Measurements from ENCODE around the gene PSD2. TPM values are rescaled to one million over a fixed set of nuclear protein-coding genes. Genes with fewer than 3 reads are reported as not detected.

PSD2 gene
- total RNA-seq, 1 experiment from 2014 or later: 0.79 TPM

DNA sequence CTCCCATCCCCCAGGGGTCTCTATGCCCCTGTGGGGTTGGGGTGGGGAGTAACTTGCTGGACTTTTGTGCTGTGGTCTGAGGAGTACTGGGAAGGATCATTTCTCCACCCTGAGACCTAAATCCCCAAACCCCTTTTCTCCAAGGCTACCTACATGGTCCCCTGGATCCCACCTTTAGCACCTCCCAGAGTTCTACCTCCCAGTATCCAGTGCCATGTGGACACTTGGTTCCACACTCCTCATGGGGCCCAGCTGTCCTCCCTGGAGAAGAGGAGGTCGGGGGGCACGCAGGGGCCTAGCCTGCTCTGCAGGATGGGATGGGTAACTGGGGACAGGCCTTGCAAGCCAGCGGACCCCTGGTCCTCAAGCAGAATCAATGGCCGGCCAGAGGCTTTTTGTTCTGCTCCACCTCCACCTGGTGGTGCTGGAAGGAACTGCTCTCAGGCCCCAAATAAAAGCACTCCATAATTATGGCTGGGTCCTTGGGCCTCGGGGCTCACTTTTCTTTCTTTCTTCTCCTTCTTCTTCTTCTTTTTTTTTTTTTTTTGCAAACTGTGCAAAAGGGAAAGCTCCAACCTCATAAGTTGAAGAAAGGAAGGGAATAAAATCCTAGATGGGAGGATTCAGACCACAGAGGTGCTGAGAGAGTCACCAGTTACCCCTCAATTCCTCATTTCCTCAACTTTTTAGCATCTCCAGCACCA is 68.4 kb downstream of the PSD2 start:
- H3K36me3 ChIP-seq (ENCODE audit: control insufficient read depth in 1 of 2, insufficient read depth in 2 of 2, low read length in 2 of 2): no peaks in the 10 kb centered on the region
- ChIA-PET RAD21 (ENCODE audit: low non-redundant PET in 1 of 2, low total read pairs in 2 of 2, uncharacterized antibody in 2 of 2, unreplicated experiment in 2 of 2) (interaction anchor here (0.6 to 1.3 kb wide), 2 partner anchors 76 to 77 kb away, joined by 3 to 5 read pairs; no protein-coding TSS in a partner anchor), POLR2A (no interaction called here), CTCF (interaction anchor here (1.6 to 2.4 kb wide), 2 partner anchors 76 to 105 kb away, joined by 6 to 18 read pairs; no protein-coding TSS in a partner anchor)
- H3K9me2 ChIP-seq (ENCODE audit: insufficient read depth): no peaks in the 10 kb centered on the region
- no peak overlapping the region for H3K9ac ChIP-seq (ENCODE audit: low read length)
- intact Hi-C loops (cut with micrococcal nuclease): loop anchor here (1.0 to 5.0 kb wide), 2 partner anchors 77 to 103 kb away; no protein-coding TSS in a partner anchor
- no peak overlapping the region for H3K27ac ChIP-seq (ENCODE audit: low read depth, low read length)
- no TSS peak for BruUV-seq (replicated peaks)
- no peaks in the 10 kb centered on the region for H3K79me2 ChIP-seq (ENCODE audit: insufficient read depth, low read length)
- H4K20me1 ChIP-seq (ENCODE audit: insufficient read depth): no peaks in the 10 kb centered on the region
- TF ChIP-seq TCF7L2 (IDR thresholded peaks at IDR 0.05; ENCODE audit: borderline replicate concordance, extremely low read depth, insufficient read depth, insufficient read length) (no peak), ZFX (IDR thresholded peaks at IDR 0.05) (no peak), CEBPB (IDR thresholded peaks at IDR 0.05; ENCODE audit: low read depth) (no peak), EZH2phosphoT487 (IDR thresholded peaks at IDR 0.05; ENCODE audit: borderline replicate concordance) (no peak), SRF (IDR thresholded peaks at IDR 0.05; ENCODE audit: low read depth) (no peak), ZNF274 (IDR thresholded peaks at IDR 0.05; ENCODE audit: low read depth, low read length) (no peak), FOSL1 (IDR thresholded peaks at IDR 0.05; ENCODE audit: low read depth) (no peak), ELF1 (IDR thresholded peaks at IDR 0.05; ENCODE audit: borderline replicate concordance, low read depth) (no peak), POLR2A (IDR thresholded peaks at IDR 0.05; ENCODE audit: borderline replicate concordance, extremely low read depth, insufficient read depth, insufficient read length) (no peak), YY1 (IDR thresholded peaks at IDR 0.05; ENCODE audit: extremely low read depth, insufficient replicate concordance, low read depth, low read length) (peak; percentile 54), CBX3 (IDR thresholded peaks at IDR 0.05; ENCODE audit: low read depth) (no peak), POLR2AphosphoS5 (IDR thresholded peaks at IDR 0.05; ENCODE audit: low read depth, low read length) (no peak), RAD21 (IDR thresholded peaks at IDR 0.05; ENCODE audit: low read depth) (peak; percentile 85), EZH2 (IDR thresholded peaks at IDR 0.05) (no peak)
- TF ChIP-seq, protein P1, sequence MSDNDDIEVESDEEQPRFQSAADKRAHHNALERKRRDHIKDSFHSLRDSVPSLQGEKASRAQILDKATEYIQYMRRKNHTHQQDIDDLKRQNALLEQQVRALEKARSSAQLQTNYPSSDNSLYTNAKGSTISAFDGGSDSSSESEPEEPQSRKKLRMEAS (IDR thresholded peaks at IDR 0.05): no peak
- TF ChIP-seq, protein P2, sequence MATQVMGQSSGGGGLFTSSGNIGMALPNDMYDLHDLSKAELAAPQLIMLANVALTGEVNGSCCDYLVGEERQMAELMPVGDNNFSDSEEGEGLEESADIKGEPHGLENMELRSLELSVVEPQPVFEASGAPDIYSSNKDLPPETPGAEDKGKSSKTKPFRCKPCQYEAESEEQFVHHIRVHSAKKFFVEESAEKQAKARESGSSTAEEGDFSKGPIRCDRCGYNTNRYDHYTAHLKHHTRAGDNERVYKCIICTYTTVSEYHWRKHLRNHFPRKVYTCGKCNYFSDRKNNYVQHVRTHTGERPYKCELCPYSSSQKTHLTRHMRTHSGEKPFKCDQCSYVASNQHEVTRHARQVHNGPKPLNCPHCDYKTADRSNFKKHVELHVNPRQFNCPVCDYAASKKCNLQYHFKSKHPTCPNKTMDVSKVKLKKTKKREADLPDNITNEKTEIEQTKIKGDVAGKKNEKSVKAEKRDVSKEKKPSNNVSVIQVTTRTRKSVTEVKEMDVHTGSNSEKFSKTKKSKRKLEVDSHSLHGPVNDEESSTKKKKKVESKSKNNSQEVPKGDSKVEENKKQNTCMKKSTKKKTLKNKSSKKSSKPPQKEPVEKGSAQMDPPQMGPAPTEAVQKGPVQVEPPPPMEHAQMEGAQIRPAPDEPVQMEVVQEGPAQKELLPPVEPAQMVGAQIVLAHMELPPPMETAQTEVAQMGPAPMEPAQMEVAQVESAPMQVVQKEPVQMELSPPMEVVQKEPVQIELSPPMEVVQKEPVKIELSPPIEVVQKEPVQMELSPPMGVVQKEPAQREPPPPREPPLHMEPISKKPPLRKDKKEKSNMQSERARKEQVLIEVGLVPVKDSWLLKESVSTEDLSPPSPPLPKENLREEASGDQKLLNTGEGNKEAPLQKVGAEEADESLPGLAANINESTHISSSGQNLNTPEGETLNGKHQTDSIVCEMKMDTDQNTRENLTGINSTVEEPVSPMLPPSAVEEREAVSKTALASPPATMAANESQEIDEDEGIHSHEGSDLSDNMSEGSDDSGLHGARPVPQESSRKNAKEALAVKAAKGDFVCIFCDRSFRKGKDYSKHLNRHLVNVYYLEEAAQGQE (IDR thresholded peaks at IDR 0.05; ENCODE audit: low read depth): no peak
- TF ChIP-seq, protein P3, sequence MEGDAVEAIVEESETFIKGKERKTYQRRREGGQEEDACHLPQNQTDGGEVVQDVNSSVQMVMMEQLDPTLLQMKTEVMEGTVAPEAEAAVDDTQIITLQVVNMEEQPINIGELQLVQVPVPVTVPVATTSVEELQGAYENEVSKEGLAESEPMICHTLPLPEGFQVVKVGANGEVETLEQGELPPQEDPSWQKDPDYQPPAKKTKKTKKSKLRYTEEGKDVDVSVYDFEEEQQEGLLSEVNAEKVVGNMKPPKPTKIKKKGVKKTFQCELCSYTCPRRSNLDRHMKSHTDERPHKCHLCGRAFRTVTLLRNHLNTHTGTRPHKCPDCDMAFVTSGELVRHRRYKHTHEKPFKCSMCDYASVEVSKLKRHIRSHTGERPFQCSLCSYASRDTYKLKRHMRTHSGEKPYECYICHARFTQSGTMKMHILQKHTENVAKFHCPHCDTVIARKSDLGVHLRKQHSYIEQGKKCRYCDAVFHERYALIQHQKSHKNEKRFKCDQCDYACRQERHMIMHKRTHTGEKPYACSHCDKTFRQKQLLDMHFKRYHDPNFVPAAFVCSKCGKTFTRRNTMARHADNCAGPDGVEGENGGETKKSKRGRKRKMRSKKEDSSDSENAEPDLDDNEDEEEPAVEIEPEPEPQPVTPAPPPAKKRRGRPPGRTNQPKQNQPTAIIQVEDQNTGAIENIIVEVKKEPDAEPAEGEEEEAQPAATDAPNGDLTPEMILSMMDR (IDR thresholded peaks at IDR 0.05 in 2 of 3, conservative IDR thresholded peaks at IDR 0.05 in 1 of 3; ENCODE audit: borderline replicate concordance in 1 of 3, insufficient read depth in 1 of 3, low read depth in 2 of 3, low read length in 2 of 3): peak; percentile 85 to 90 (median 88)
- TF ChIP-seq, protein P4, sequence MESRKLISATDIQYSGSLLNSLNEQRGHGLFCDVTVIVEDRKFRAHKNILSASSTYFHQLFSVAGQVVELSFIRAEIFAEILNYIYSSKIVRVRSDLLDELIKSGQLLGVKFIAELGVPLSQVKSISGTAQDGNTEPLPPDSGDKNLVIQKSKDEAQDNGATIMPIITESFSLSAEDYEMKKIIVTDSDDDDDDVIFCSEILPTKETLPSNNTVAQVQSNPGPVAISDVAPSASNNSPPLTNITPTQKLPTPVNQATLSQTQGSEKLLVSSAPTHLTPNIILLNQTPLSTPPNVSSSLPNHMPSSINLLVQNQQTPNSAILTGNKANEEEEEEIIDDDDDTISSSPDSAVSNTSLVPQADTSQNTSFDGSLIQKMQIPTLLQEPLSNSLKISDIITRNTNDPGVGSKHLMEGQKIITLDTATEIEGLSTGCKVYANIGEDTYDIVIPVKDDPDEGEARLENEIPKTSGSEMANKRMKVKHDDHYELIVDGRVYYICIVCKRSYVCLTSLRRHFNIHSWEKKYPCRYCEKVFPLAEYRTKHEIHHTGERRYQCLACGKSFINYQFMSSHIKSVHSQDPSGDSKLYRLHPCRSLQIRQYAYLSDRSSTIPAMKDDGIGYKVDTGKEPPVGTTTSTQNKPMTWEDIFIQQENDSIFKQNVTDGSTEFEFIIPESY (IDR thresholded peaks at IDR 0.05; ENCODE audit: extremely low read depth, insufficient replicate concordance, low read length): no peak
- TF ChIP-seq, protein P5, sequence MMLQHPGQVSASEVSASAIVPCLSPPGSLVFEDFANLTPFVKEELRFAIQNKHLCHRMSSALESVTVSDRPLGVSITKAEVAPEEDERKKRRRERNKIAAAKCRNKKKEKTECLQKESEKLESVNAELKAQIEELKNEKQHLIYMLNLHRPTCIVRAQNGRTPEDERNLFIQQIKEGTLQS (IDR thresholded peaks at IDR 0.05): no peak
- no peak overlapping the region for H3K4me2 ChIP-seq (ENCODE audit: low read length)
- H2AFZ ChIP-seq (ENCODE audit: low read depth, low read length, poor library complexity, severe bottlenecking): peak overlapping the region; percentile 22
- no peaks in the 10 kb centered on the region for H3K27me3 ChIP-seq (ENCODE audit: insufficient read depth, low read length)
- H3K9me3 ChIP-seq (ENCODE audit: control insufficient read depth in 1 of 2, insufficient read depth in 1 of 2, low read depth in 1 of 2, low read length in 2 of 2): no peaks in the 10 kb centered on the region
- no peak for DNase-seq (ENCODE audit: low read depth, low spot score)
- peak; percentile 88 for ATAC-seq
- H3K4me3 ChIP-seq (replicated peaks in 1 of 2; ENCODE audit: low read depth in 1 of 2, low read length in 2 of 2): no peak overlapping the region
- no peaks in the 10 kb centered on the region; a peak in 1 of 4 replicates for H3K4me1 ChIP-seq (ENCODE audit: control insufficient read depth in 1 of 2, insufficient read depth in 2 of 2, low read length in 2 of 2)
